ENCODE data around the gene HCN4.

DNA sequence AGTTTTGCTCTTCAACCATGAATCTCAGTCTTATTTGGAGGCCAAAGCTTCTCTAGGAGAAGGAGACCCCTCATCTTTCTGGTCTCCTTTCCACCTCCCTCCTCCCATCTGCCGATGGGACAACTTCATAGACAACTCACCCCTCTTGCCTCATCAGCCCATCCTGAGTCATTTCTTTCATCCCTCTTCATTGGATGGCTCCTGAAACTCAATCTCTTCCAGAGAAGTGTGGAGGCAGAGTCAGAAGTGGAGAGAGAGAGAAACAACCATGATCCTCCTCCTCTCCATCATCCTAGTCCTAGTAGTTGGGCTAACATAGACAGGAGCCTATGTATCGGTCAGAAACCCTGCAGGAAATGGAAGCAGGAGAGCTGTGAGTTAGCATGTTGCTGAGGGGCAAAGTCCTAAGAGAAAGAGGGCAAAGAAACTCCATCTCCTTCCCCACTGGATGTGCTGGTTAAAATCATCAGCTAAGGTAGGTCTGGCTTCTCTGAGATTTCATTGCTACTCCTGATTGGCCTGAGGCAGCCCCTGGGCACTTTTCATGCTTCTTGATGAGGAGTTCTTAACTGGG, 21.3 kb upstream of the HCN4 start:
- TF ChIP-seq JUN (CRISPR knock-in tag; IDR thresholded peaks at IDR 0.05) (no peak), KAT7 (CRISPR knock-in tag; IDR thresholded peaks at IDR 0.05; ENCODE audit: borderline replicate concordance) (no peak), OVOL2 (CRISPR knock-in tag; IDR thresholded peaks at IDR 0.05; ENCODE audit: borderline replicate concordance) (no peak), NFYB (CRISPR knock-in tag; conservative IDR thresholded peaks at IDR 0.05; ENCODE audit: low read depth) (no peak), SOX15 (CRISPR knock-in tag; IDR thresholded peaks at IDR 0.05) (no peak), ZNF671 (CRISPR knock-in tag; IDR thresholded peaks at IDR 0.05) (no peak), CREB1 (CRISPR knock-in tag; IDR thresholded peaks at IDR 0.05) (no peak), ESRRA (CRISPR knock-in tag; IDR thresholded peaks at IDR 0.05; ENCODE audit: borderline replicate concordance) (no peak)
- TF ChIP-seq, protein P1, sequence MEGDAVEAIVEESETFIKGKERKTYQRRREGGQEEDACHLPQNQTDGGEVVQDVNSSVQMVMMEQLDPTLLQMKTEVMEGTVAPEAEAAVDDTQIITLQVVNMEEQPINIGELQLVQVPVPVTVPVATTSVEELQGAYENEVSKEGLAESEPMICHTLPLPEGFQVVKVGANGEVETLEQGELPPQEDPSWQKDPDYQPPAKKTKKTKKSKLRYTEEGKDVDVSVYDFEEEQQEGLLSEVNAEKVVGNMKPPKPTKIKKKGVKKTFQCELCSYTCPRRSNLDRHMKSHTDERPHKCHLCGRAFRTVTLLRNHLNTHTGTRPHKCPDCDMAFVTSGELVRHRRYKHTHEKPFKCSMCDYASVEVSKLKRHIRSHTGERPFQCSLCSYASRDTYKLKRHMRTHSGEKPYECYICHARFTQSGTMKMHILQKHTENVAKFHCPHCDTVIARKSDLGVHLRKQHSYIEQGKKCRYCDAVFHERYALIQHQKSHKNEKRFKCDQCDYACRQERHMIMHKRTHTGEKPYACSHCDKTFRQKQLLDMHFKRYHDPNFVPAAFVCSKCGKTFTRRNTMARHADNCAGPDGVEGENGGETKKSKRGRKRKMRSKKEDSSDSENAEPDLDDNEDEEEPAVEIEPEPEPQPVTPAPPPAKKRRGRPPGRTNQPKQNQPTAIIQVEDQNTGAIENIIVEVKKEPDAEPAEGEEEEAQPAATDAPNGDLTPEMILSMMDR (IDR thresholded peaks at IDR 0.05): no peak
- TF ChIP-seq, protein P2, sequence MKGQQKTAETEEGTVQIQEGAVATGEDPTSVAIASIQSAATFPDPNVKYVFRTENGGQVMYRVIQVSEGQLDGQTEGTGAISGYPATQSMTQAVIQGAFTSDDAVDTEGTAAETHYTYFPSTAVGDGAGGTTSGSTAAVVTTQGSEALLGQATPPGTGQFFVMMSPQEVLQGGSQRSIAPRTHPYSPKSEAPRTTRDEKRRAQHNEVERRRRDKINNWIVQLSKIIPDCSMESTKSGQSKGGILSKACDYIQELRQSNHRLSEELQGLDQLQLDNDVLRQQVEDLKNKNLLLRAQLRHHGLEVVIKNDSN (CRISPR knock-in tag; IDR thresholded peaks at IDR 0.05): no peak
- TF ChIP-seq, protein P3, sequence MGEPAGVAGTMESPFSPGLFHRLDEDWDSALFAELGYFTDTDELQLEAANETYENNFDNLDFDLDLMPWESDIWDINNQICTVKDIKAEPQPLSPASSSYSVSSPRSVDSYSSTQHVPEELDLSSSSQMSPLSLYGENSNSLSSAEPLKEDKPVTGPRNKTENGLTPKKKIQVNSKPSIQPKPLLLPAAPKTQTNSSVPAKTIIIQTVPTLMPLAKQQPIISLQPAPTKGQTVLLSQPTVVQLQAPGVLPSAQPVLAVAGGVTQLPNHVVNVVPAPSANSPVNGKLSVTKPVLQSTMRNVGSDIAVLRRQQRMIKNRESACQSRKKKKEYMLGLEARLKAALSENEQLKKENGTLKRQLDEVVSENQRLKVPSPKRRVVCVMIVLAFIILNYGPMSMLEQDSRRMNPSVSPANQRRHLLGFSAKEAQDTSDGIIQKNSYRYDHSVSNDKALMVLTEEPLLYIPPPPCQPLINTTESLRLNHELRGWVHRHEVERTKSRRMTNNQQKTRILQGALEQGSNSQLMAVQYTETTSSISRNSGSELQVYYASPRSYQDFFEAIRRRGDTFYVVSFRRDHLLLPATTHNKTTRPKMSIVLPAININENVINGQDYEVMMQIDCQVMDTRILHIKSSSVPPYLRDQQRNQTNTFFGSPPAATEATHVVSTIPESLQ (CRISPR knock-in tag; IDR thresholded peaks at IDR 0.05): no peak
- TF ChIP-seq, protein P4, sequence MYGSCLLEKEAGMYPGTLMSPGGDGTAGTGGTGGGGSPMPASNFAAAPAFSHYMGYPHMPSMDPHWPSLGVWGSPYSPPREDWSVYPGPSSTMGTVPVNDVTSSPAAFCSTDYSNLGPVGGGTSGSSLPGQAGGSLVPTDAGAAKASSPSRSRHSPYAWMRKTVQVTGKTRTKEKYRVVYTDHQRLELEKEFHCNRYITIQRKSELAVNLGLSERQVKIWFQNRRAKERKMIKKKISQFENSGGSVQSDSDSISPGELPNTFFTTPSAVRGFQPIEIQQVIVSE (CRISPR knock-in tag; IDR thresholded peaks at IDR 0.05; ENCODE audit: borderline replicate concordance): no peak

All from WTC11 (cell line).